Activated CD4-positive, alpha-beta T cell treated with anti-CD3 and anti-CD28 coated beads for 24 hours (primary cell): Measurements from ENCODE around the gene FAM222B.
"Not testable (repeated sequence)": the region's sequence is repeated elsewhere in the genome, so short reads cannot be mapped to it uniquely, and the experiment has no call there.

Experiments
- DNase-seq, 2 donors: peaks; one replicate each; pipeline ENCODE4 v3.0.0-alpha.2; 2020; ENCODE audit warnings: low read depth in 2 of 2

FAM222B gene, protein sequence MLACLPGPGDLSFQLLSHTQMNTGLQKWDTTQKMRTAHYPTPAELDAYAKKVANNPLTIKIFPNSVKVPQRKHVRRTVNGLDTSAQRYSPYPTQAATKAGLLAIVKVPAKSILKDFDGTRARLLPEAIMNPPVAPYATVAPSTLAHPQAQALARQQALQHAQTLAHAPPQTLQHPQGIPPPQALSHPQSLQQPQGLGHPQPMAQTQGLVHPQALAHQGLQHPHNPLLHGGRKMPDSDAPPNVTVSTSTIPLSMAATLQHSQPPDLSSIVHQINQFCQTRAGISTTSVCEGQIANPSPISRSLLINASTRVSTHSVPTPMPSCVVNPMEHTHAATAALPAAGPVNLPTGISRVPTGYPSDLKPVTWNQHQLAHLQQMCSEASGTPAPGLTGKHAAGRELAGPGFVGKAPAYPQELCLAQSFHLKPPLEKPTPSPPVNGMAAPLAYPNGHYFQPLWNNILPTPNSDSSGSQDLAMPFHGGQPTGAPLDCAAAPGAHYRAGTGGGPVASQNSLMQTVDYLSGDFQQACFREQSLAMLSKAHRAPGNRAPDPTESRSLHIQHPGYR

DNA sequence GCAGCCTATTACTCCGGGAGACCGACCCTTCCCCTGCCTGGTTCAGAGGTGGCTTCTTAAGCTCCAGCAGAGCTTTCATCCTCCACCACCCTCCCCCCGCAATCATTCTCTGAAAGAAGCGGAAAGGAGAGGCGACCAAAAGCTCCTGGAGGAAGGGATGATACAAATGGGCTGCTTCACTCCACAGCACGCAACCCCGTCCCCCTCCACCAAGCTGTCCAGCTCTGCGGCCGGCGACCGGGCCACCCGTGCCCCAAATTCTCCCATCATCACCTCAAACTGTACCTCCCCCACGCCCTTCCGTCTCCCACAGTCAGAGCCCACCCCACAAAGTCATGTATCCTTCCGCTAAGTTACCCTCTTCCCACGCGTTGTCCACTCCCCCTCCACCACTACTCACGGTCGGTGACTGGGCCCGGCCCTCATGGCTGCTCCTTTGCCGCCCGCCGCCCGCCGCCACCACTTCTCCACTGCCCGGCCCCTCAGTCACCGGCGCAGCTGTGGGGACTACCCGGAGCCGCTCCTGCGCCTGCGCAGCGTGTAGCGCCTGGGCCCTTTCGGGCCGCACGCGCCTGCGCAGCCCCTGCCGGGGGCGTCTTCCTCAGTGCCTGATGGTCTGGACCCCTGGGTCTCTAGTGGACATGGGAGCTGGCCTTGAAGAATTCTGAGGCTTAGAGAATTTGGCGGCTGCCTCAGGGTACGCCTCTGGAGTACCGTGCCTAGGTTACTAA is at the start of gene FAM222B:
Gene FAM222B (minus strand): TSS at position 509 of the 731 bp plus-strand sequence. CDS start 76,123 bp downstream, outside the sequence.
- peak; percentile 69 to 79 for DNase-seq

- DNase-seq, result no peak
Measured at GRCh38 chr17:28892024-28892423, 49.4 kb upstream of the FAM222B start.

- no peak for DNase-seq
Measured at GRCh38 chr17:28891201-28891600, 48.6 kb upstream of the FAM222B start.

- no peak for DNase-seq
Measured at GRCh38 chr17:28889996-28890395, 47.4 kb upstream of the FAM222B start.

DNA sequence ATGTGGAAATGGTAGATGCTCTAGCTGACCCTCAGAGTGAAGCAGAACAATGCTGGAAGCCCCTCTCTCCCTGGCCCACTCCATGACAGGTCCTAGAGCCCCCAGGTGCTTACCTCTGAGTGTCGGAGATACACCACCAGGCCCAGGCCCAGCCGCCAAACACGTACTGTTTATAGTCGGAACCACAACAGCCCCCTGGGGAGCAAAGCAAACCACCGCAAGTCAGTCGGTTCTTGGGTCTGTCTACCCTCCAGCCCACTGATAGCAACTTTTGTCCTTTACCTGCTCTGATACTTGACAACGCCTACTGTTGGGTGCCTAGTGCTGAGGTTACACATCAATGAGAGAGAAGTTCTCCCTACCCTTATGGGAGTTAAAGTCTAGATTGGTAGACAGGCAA is 46.2 kb upstream of the FAM222B start:
- no peak for DNase-seq

DNA sequence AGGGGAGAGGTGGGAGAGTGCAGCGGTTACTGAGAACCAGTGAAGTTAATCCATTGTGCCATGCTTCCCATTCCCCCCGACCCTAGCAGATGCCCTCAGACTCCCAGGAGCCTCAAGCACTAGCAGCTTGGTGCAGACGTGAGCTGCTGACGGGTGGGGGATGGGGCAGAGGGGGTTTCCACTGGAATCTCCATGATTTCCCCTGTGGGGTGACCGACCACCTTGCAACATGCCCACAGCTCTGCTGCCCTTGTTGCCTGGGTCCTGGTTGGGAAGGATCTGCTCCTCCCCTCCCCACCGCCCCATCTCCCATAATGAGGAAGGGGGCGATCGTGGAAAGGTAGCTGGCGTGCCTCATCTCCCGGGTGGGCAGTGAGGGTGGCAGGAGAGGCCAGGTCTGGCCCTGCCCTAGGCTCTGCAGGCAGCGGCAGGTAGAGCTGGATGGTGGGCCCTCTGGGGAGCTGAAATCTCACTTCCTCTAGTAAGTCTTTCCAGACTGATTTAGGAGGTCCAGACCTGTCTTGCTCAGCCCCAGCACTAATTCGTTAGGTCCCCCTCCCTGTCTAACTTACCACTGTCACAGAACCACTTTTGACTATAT is 45.4 kb upstream of the FAM222B start:
- no peak for DNase-seq

DNA sequence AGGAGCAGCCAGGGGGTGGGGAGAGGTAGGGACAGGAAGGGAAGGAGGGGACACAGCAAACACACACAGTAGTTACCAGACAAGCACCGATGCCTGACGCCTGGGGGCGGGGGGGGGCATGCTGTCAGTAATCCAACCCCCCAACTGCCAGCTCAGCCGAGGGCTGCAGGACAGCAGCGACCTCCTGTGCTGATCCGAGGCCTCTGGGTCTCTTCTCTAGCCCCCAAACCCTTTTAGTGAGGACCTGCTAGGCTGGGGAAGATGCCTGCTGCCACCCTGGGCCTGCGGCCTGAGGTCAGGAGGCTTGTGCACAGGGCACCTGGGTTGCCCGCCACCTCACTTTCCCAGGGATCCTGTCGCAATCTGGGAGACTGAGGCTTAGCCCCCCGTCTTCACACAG is 43.4 kb upstream of the FAM222B start:
- no peak for DNase-seq

DNA sequence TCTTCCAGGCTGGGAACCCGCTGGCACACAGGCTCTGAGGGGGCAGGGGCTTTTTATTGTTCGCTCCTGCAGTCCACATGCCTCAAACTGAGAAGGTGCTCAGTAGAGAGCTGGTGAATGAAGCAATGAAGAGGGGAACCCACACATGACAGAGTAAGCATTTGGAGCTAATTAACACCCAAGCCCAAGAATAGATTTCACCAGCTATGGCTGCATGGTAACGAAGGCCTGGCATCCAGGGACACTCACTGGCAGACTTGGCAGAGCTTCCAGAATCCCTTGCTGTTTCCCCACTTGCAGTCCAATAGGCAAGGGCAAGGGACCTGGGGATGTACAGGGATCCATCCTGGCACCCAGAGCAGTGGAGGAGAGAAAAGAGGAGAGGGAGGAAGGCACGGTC is 42.8 kb upstream of the FAM222B start:
- no peak for DNase-seq

GRCh38 chr17:28883967-28884702 is 41.5 kb upstream of the FAM222B start:
- DNase-seq, result no peak

GRCh38 chr17:28882154-28882895 is 39.7 kb upstream of the FAM222B start:
- DNase-seq, result no peak

DNA sequence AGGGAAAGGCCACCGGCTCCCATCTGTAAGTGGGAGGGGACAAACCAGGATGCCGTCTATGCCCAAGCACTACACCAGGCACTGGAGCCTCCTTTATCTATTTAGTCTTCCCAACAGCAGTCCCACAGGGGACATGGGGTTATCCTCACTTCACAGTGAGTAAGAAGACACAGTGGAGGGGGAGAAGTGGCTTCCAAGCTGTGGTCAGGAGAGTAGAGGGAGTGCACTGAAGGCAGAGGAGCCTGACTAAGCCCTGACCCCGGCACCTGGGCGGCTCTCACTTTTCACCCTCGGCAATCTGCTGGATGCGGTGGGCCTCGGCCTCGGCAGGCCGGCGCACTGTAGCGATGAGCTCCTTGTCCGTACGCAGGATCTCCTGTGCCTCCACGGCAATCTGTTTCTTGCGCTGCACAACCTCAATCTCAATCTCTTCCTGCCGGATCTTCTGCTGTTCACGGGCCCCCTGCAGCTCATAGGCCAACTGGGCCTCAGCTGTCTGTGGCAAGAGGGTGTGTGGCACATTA is 39.0 kb upstream of the FAM222B start:
- DNase-seq, result no peak

- no peak for DNase-seq
Measured at GRCh38 chr17:28880572-28880945, 38.0 kb upstream of the FAM222B start.

- DNase-seq, result no peak
Measured at GRCh38 chr17:28879886-28880571, 37.4 kb upstream of the FAM222B start.

DNA sequence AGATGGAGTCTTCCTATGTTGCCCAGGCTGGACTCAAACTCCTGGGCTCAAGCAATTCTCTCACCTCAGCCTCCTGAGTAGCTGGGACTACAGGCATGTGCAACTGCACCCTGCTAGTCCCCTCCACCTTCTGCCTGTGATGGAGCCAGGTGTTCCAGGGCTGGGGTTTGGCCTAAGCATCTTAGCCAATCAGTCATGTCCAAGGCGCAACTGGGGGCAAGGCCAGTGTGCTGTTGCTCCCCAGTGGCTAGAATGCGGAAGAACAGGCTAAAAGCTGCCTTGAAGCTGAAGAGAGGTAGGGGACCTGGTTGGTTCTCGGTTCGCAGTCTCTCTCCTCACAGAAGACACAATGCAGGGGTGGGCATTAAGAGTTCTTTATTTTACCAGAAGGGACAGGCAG is 36.4 kb upstream of the FAM222B start:
- no peak for DNase-seq

DNA sequence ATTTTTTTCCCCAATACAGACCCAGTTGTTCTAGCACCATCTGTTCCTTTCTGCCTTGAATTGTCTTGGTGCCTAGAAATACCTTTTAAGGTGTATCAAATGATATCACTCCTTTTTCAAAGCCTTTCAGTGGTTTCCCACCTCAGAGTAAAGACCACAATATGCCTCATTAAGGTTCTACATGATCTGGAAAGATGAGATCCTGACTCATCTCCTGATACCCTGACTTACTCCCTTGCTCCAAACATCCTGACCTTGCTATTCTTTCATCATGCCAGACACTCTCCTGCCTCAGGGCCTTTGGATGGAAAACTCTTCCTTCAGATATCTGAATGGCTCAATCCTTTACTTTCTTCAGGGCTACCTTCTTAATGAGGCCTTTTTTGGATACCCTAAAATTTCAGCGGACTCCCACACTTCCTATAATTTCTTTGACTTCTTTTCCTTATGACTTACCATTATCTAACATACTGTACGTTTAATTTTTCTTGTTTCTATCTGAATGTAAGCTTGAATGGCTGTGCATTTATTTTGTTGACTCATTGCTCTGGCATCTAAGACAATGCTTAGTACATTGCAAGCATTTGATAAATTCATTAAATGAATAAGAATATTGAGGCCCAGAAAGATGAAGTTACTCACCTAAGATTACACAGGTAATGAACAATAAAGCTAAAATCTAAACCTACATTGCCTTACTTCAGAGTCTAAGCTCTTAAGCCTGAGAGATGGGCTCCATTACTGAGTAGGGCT is 35.7 kb upstream of the FAM222B start:
- no peak for DNase-seq

GRCh38 chr17:28877150-28877711 is 34.6 kb upstream of the FAM222B start:
- DNase-seq, result not testable (repeated sequence)

GRCh38 chr17:28875848-28876550 is 33.4 kb upstream of the FAM222B start:
- no peak for DNase-seq

- DNase-seq, result no peak
Measured at GRCh38 chr17:28874750-28875149, 32.2 kb upstream of the FAM222B start.
